Measurements from ENCODE around the gene CBS. TPM values are rescaled to one million over a fixed set of nuclear protein-coding genes. Genes with fewer than 3 reads are reported as not detected.

Gene CBS
- total RNA-seq, 1 experiment from 2014 or later = 126 TPM

Other genes starting within 250 kb of the CBS start
- gene WDR4, start 196.3 kb downstream of the CBS start, total RNA-seq (2021) = 54.2 and 55.3 TPM in 2 replicates
- gene NDUFV3, start 182.5 kb downstream of the CBS start, total RNA-seq (2021) = 39.1 and 39.6 TPM in 2 replicates
- 0.31 and 0.34 TPM in 2 replicates for gene ERVH48-1, start 150.2 kb downstream of the CBS start, total RNA-seq (2021)
- 30.6 and 33.8 TPM in 2 replicates for gene PKNOX1, start 101.3 kb downstream of the CBS start, total RNA-seq (2021)
- gene U2AF1, start 31.7 kb upstream of the CBS start, total RNA-seq (2021) = 24.5 and 46.7 TPM in 2 replicates
- not detected in 2 replicates for gene CRYAA, start 93.2 kb upstream of the CBS start, total RNA-seq (2021)

Data from A673 (cell line).